NOMO-1 treated with DMSO at 0.1 percent for 48 hours (cell line): ENCODE measurements around the gene SPOCK1.

Experiments used
- DNase-seq: peaks from one replicate; lab custom pipeline; 2025; ENCODE audit not compliant: unreplicated experiment; lab: John Stamatoyannopoulos, UW

SPOCK1 gene

DNA sequence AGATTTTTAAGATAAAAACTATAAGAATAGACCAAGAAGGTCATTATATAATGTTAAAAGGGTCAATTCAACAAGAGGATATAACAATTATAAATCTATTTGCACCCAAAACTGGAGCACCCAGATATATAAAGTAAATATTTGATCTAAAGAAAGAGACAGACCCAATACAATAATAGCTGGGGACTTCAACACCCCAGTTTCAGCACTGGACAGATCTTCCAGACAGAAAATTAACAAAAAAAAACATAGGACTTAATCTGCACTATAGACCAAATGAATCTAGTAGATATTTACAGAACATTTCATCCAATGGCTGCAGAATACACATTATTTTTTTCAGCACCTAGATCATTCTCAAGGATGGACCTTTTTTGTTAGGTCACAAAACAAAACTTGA is 331.9 kb downstream of the SPOCK1 start:
- no peak for DNase-seq

DNA sequence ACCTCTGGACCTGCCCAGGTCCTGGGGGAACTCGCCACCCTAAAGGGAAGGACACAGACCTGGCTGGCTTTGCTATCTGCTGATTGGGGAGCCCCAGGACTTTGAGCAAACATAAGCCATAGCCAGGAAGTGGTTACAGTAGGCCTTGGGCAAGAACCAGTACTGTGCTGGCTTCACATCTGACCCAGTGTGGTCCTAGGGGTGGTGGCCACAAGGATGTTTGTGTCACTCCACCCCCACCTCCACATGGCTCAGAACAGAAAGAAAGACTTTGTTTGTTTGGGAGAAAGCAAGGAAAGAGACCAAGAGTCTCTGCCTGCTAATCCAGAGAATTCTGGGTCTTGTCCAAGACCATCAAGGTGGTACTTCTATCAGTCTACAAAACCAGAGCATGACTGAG is 334.2 kb downstream of the SPOCK1 start:
- no peak for DNase-seq

DNA sequence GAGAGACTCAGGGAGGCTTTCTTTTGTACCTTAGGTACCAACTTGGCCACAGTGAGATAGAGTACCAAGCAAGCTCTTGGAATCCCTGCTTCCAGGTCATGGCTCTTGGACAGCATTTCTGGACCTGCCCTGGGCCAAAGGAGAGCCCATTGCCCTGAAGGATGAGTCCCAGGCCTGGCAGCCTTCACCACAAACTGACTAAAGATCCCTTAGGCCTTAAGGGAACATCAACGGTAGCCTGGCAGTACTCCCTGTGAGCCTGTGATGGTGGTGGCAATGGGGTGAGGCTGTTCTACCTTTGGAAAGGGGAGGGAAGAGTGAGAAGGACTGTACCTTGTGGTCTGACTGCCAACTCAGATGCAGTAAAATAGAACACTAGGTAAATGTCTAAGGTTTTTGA is 334.6 kb downstream of the SPOCK1 start:
- no peak for DNase-seq

- no peak for DNase-seq
These were observed 340.4 kb downstream of the SPOCK1 start for GRCh38 chr5:137158691-137159090.

DNA sequence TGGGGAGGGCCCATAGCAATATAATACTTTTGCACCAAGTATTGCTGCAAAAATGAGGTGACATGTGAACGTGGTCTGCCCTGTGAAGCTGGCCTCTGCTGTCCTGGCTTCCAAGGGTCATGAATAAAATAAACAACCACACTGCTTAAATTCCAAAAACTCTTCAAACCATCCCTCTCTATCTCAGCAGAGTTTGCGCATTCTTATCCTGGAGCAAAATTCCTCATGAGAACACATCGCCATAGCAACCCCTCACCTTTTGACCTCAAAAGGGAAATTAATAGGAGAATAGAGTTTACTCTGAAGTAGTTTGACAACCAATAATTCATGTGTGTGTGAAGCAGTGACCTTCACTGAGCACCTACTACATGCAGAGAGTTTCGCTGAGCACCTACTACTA is 342.9 kb downstream of the SPOCK1 start:
- DNase-seq = no peak

DNA sequence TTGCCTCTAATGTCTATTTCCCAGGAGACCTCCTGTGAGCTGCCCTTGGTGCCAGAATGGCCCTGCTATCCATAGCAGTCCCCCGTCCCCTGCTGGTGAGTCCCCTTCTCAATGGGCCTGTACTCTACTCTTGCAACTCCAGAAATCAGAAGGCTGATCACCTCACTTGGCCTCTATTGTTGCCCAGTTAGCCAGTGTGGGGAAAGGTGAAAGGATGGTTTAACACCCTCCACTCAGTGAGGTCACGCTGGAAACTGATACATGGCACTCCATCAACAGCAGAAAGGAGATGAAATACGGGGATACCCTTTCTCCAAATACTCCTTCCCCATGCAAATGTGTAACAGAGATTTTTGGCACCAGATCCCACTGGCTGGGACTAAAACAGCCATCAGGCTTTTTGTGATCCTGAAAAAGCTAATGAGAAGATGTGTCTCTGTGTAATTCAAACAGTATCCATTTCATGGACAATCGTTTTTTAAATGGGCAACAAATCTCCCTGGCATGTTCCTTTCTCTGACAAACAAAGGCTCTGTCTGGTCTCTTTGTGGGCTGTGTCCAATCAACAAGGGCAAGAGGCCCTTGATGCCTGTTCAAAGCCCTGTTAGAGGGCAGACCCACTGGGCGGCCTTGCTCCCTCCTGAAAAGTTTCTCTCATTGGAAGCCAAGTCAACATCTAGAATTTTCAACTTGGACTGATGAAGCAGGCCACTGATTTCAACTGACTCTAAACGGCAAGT is 343.7 kb downstream of the SPOCK1 start:
- DNase-seq = no peak

- no peak for DNase-seq
These were observed 346.5 kb downstream of the SPOCK1 start for GRCh38 chr5:137152616-137153015.

GRCh38 chr5:137148655-137149054 is 350.5 kb downstream of the SPOCK1 start:
- no peak for DNase-seq

DNA sequence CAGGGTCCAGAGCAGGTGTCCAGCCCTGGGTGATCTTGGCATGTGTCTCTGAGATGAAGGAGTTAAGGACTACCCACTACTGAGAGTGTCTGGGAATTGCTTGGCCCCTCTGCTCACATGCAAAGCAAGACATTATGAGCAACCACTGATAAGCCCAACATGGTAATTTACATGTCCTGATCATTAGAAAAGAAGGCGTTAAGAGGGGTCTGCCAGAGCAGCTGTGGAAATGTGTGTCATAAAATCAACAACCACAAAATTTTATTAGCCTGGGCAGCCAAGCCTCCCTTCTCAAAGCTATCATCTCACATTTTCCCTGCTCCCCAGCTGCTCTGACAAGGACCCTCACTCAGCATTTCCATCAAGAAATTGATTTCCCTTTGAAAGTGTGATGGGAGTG is 351.0 kb downstream of the SPOCK1 start:
- no peak for DNase-seq

GRCh38 chr5:137147346-137147745 is 351.8 kb downstream of the SPOCK1 start:
- DNase-seq = no peak

- no peak for DNase-seq
These were observed 352.7 kb downstream of the SPOCK1 start for GRCh38 chr5:137146402-137146890.

- DNase-seq = no peak
These were observed 353.4 kb downstream of the SPOCK1 start for GRCh38 chr5:137145721-137146120.

GRCh38 chr5:137144656-137145055 is 354.5 kb downstream of the SPOCK1 start:
- DNase-seq = no peak

DNA sequence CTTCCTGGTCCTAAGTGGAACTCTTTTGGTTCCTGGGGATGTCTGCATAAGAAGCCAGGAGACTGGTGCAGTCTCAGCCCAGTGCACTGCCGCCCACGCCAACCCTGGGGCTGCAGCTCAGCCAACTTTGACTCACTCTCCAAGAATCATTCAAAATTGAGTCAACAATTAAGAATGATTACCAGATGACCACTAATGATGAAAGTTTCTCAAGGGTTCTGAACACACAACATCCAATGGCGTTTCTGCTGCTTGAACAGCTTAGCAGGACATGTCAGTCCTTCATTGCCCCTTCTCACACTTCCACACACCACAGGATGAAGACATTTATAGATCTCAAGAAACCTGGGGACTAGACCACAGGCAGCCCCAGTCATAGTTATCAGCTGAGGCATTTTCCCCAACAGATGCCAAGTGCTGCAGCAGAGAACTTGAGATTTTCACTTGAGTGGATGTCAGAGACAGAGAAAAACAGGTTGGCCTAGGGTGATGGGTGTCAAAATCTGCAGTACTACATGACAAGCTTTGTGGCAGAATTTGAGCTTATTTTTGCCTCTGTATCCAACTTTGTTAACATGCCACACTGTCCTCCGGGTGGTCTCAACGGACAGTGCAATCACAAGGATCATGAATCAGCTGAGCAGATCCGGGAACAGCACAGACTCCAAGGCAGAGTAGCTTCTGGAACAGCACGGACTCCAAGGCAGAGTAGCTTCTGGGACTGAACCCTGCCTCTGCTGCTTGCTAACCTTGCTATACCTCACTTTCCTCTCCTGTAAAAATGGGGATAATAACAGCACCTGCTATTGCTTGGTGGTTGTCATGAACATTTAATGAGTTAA is 356.1 kb downstream of the SPOCK1 start:
- DNase-seq = peak; percentile 32

- no peak for DNase-seq
These were observed 356.8 kb downstream of the SPOCK1 start for GRCh38 chr5:137142346-137142745.

DNA sequence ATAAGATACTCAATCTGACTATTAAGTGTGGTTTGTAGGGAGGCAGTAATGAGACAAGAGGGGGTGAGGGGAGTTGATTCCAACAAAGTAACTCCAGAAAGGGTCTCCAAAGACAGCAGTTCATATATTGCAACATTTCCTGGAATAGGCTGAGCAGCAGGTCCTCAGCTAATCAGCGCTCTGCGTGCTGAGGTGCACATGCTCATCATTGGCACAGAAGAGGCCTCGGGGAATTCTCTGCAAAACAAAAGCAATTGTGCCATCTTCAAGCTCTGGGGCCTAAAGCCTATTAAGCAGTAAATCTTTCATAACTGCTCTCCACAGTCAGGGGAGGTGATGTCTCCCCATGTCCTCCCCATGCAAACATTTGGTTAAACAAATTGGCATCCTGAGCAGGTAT is 357.3 kb downstream of the SPOCK1 start:
- peak; percentile 64 for DNase-seq

- DNase-seq = no peak
These were observed 362.0 kb downstream of the SPOCK1 start for GRCh38 chr5:137136991-137137632.

- DNase-seq = no peak
These were observed 364.1 kb downstream of the SPOCK1 start for GRCh38 chr5:137134920-137135532.

DNA sequence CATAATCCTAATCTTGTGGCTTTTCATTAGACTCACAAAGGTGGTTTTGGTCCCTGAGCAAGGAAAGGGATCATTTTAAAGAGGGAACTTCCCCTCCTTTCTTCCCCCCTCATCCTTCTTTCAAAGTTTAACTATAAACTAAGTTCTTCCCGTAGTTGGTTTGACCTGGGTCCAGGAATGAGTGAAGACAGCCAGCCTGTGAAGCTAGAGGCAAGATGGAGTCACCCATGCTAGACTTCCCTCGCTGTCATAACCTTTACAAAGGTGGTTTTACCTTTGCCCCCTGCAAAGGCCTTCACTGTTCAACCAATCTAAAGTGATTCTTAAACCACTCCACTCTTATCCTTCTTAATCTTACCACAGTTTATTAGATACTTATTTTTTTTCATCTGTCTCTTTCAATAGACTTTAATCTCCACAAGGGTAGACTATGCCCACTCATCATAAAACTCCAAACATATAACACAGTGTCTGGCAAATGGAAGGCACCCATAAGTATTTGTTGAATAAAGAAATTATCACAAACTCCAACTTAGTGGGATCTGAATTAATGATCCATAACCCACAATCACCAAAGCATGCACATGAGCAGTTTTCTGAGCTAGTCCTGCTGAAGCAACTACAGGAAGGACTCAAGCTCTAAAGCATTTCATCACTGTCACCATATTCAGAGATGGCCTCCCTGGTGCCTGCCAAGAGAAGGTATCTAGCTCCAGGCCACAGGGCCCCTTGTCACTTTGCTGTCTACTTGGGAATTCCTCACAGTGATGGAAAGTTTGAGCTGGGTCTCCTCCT is 369.0 kb downstream of the SPOCK1 start:
- no peak for DNase-seq

GRCh38 chr5:137128012-137128411 is 371.1 kb downstream of the SPOCK1 start:
- peak; percentile 22 for DNase-seq
